GM18498 (cell line): ENCODE measurements around the gene RASGRP1.

Source experiments
- ATAC-seq: cut with Tn5 transposase; IDR thresholded peaks from one replicate; pipeline ENCODE4 v1.9.1; 2021; ENCODE audit warnings: mild to moderate bottlenecking, moderate library complexity; ENCODE audit not compliant: unreplicated experiment

The RASGRP1 gene

DNA sequence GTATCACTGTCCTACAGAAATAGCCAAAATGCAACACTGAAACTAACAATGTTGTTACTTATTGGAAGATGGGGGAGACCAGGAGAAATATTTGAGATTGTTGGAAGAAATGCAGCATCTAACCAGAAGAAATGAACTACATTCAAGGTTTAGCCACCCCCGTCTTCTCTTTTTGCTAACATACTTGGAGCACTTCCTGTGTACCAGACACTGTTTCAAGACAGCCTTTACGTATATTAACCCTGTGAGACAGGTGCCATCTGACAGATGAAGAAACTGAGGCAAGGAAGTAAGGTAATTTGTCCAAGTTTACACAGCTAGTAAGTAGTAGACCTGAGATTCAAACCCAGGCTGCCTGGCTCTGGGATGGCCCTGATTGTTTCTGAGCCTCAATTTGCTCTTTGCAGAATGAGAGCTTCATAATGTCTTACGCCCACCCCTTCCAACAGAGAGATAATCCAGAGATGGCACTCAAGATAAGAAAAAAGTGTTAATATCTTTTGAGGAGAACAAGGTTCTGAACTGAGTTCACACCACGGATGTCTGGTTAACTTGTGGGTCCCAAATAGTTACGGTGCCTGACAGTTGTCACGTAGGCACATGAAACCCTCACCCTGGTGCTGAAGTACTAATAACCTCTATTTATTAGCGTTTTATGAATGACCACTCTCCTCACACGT lies 26.1 kb downstream of the RASGRP1 start:
- no peak for ATAC-seq

GRCh38 chr15:38536201-38536676 lies 28.4 kb downstream of the RASGRP1 start:
- ATAC-seq, result no peak

DNA sequence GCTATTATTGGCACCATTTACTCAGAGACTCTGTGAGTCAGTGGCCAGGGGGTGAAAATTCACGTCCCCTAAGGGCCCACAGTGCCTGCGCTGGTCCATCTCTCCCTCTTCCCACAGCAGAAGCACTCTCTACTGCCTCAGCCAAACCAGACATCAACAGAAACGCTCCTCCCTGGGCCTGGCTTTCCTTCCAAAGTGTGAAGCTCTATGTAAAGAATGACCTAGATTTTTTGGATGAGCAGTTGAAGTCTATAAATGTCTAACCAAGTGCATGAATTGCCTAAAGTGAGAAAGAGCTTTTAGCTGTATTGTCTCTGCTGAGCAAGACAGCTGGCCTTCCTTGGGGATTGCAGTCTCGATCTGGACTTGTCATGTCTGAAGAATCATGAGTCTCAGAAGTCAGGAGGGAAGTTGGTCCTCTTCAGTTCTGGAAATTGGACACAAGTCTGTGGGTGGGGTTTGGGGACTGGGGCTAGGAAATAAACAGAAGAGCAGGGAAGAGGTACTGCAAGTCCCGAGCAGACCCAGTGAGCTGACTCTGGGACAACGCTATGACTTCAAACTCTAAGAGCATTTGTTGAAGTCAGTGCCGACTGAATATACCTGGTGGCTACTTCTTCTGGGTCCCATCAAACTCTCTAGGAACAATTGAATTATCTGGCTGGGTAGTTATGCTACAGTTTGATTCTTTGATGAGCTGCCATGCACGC lies 29.0 kb downstream of the RASGRP1 start:
- ATAC-seq, result no peak

- ATAC-seq, result no peak
Observed at GRCh38 chr15:38534691-38535090, 29.9 kb downstream of the RASGRP1 start.

DNA sequence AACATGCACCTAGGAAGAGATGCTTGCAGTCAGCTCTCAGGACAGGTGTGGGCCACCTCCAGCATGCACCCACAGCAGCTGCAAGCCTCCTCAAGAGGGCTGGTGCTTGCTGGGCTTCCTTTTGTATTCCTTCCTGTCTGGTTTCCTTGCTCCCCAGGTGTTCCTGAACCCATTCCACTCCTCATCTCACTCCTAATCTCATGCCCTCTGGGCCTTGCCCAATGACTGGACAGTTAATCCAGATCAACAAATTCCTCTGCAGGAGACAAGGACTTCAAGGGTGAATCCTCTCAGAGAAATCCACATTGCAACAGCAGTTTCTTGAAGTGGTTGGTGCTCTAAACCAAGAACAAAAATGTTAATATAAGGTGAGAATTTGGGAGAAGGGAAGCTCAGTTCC lies 30.7 kb downstream of the RASGRP1 start:
- no peak for ATAC-seq

DNA sequence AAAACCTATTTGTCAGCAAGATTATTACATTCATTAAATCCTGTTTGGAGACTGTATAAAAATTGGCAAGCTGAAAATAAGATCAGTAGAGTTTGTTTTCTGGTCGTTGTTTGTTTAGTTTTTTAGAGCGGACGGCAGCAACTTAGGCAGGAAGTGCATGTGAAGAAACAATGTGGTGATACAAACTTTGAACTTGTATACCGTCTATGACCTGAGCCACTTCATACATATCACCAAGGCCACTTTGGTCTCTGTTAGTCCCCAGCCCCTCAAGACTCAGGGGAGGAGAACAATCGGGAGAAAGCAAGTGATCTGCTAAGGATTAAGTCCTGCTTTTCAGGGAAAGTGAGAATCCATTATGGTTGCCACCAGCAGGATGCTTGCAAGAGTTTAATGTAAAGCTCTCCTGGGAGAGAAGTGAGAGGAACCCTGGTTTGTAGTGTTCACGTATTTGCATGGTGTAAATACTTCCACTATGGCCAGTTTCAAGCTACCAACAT lies 31.1 kb downstream of the RASGRP1 start:
- ATAC-seq, result no peak

DNA sequence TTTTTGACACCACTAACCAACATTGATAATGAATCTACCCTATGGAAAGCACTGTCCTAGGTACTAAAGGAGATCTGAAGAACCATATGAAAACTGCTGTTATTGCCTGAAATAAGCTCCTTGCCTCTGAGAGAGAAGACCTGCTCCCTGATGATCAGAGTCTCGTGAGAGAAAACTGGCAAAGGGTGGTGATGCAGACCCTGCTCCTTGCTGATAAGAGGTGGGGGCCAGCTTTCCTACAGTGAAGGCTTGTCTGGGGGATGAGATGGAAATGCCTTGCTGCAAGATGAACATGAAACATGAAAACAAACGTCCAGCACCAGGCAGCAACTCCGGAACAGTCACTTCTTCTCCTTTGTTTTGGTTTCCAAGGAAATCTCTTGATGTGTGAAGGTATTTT lies 31.9 kb downstream of the RASGRP1 start:
- no peak for ATAC-seq

DNA sequence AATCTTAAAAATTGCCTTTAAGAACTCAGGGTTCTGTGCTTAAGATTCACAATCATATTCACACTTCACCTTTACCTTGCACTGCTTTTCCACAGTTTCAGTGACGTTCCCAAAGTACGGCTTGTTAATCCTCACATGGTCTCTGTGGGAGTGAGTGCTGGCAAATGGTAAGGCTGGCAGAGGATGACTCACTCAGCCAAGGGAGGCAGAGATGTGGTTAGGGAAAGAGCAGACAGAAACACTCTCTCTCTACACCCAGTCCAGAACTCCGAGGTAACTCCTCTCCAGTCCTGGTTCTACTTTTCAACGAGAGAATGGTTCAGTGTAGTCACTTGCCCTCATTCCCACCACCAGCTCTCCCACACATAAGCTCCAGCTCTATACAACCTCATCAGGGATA lies 33.1 kb downstream of the RASGRP1 start:
- no peak for ATAC-seq

- ATAC-seq, result no peak
Observed at GRCh38 chr15:38530113-38530512, 34.5 kb downstream of the RASGRP1 start.

GRCh38 chr15:38528294-38528693 lies 36.3 kb downstream of the RASGRP1 start:
- ATAC-seq, result no peak

DNA sequence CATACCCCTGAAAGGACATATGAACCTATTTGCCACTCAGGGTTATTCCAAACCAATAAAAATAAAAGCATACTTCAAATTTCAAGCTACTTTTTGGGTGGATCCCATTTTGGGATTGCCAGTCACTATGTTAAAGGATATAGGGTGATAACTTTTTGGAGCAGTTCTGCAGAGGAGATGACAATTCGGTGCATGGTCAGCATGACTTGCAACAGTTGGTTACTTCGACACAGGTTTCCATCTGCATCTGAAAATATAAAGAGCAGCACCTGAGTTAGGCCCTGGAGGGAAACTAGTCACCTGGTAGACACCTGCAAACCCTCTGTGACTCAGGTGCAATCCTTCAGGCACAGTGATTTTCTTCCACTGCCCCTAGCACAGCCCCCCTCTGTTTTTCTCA lies 38.5 kb downstream of the RASGRP1 start:
- no peak for ATAC-seq

GRCh38 chr15:38525489-38525888 lies 39.1 kb downstream of the RASGRP1 start:
- ATAC-seq, result no peak

DNA sequence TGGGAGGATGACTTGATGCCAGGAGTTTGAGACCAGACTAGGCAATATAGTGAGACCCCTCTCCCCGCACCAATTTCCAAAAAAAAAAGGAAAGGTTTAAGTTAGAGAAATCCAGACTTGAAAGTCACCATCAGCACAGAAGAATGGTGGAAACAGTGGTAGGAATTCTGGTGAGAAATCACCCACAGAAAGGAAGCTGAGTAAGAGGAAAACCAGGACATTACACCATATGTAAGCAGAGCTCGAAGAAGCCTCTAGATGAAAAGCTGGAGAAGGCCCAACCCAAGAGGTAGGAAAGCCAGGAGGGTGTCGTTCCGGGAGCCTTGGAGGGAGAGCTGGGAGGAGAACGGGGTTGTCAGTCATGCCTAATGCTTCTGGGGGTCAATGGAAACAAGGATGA lies 40.5 kb downstream of the RASGRP1 start:
- no peak for ATAC-seq

GRCh38 chr15:38522922-38523321 lies 41.7 kb downstream of the RASGRP1 start:
- ATAC-seq, result no peak

DNA sequence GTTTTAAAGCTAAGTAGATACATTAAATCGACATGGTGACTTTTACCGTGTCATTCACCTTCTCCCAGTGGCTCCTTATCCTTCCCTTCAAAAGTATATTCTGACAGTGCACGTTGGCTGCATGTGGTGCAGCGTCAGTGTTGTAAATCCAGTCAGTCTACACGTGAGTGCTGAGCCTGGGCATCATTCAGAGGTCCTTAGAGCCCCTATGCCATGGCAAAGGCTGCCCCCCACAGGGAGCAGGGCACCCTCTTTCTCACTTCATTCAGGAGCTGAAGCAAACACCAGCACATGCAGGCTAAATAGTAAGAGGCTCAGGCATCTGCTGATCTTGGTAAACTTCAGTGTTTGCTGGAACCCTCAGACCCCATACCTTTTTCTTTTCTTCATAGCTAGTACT lies 43.3 kb downstream of the RASGRP1 start:
- ATAC-seq, result no peak

DNA sequence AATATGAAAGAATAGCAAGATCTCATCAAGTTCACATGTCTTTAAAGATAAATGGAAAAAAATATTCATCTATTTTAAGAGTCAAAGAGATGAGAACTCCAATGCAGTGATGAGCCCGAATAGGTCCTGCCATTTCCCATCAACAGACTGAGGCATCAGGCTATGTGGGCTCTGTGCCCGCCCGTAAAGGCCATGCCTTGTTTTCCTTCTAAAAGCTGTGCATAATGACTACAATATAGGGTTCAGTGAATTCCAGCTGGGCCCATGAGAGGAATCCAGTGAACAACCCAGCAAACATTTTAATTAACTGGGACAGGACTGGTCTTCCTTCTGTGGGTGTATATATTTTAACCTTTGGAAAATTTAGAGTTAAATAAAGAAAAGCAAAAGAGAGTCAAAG lies 44.6 kb downstream of the RASGRP1 start:
- no peak for ATAC-seq

GRCh38 chr15:38518084-38518483 lies 46.5 kb downstream of the RASGRP1 start:
- ATAC-seq, result no peak

GRCh38 chr15:38517312-38517975 lies 47.2 kb downstream of the RASGRP1 start:
- no peak for ATAC-seq

DNA sequence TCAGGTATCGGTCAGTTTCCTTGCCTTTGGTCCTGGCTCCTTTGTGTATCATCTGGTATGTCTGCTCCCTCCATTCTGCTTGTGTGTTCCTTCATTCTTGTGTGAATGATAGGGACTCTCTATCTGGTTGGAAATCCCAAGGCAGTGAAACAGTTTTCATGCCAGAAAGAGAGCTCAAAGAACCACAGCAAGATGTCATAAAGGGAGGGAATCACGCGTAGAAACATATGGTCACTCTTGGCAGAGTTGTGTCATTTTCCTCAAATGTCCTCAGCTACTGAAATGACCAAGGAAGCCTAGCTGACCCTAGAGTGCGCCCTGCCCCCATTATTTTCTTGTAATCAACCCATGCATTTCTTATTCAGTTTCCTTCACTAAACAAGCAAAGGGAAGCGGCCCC lies 48.0 kb downstream of the RASGRP1 start:
- ATAC-seq, result no peak

DNA sequence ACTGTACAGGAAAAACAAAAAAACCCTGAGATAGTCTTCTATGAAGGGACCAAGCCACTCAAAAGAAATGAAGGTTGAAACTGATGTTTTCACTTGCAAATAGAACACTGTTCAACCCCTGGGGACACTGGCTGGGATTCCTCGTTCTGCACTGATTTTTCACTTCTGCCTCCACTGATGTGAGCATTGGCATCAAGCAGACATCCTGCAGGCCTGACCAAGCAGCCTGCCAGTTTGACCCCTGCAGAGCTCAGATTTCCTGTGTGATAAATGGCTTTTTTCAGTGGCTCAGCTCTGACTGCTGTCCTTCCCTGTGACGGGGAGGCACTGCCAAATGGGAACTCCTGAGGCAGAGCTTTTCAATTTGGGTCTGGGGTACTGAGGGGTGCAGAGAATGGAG lies 50.0 kb downstream of the RASGRP1 start:
- peak; percentile 81 for ATAC-seq

DNA sequence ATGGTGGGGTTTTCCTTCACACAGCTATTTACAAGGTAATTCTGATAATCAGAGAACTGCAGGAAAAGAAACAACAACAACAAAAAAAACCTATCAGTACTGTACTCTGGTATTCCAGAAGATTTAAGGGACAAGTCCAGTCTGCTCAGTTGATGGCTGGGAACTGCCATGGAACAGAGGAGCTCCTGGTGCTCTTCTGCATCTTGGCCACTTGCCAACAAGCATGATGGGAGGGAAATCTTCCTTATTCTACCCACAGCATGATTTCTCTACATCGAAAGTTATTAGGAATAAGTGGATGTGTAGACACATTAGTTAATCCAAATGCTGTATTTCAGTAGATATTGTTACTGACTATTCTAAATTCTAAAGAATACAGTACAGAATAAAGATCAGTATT lies 51.7 kb downstream of the RASGRP1 start:
- ATAC-seq, result no peak

- peak; percentile 18 for ATAC-seq
Observed at GRCh38 chr15:38509152-38509551, 55.5 kb downstream of the RASGRP1 start.
